GM21528 (cell line): ENCODE data around the gene PDLIM1.

Experiments used
- ATAC-seq: cut with Tn5 transposase; IDR thresholded peaks from one replicate; pipeline ENCODE4 v1.9.1; 2021; ENCODE audit warnings: mild to moderate bottlenecking, moderate library complexity; ENCODE audit not compliant: unreplicated experiment, low FRiP score

Gene PDLIM1

GRCh38 chr10:95289921-95290421 lies 832 bp downstream of the PDLIM1 start:
- no peak for ATAC-seq

GRCh38 chr10:95289003-95289920 lies 1.5 kb downstream of the PDLIM1 start:
- no peak for ATAC-seq

- no peak for ATAC-seq
Observed at GRCh38 chr10:95288303-95288702, 2.5 kb downstream of the PDLIM1 start.

DNA sequence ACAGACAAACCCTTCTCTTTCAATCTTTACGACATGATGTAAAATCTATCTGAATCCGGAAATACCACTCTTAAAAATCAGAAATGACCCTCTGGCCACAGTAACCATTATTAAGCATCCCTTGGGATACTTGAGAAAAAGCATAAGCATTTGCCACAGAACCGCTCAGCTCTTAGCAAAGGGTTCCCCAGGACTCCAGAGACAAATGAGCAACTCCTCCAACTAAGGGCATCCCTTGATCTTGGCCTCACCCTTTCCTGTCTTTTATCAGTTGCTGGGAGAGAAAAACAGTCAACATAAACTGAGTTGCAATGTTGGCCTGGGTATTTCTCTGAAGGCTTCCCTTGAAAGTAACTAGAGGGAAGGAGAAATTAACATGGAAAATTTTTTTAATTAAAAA lies 3.5 kb downstream of the PDLIM1 start:
- no peak for ATAC-seq

- no peak for ATAC-seq
Observed at GRCh38 chr10:95286707-95287106, 4.1 kb downstream of the PDLIM1 start.

- no peak for ATAC-seq
Observed at GRCh38 chr10:95285556-95285955, 5.2 kb downstream of the PDLIM1 start.

- ATAC-seq, result no peak
Observed at GRCh38 chr10:95284807-95285206, 6.0 kb downstream of the PDLIM1 start.

- no peak for ATAC-seq
Observed at GRCh38 chr10:95282107-95282506, 8.7 kb downstream of the PDLIM1 start.

GRCh38 chr10:95281206-95281605 lies 9.6 kb downstream of the PDLIM1 start:
- no peak for ATAC-seq

- no peak for ATAC-seq
Observed at GRCh38 chr10:95280637-95281036, 10.2 kb downstream of the PDLIM1 start.

- no peak for ATAC-seq
Observed at GRCh38 chr10:95279042-95279820, 11.6 kb downstream of the PDLIM1 start.

DNA sequence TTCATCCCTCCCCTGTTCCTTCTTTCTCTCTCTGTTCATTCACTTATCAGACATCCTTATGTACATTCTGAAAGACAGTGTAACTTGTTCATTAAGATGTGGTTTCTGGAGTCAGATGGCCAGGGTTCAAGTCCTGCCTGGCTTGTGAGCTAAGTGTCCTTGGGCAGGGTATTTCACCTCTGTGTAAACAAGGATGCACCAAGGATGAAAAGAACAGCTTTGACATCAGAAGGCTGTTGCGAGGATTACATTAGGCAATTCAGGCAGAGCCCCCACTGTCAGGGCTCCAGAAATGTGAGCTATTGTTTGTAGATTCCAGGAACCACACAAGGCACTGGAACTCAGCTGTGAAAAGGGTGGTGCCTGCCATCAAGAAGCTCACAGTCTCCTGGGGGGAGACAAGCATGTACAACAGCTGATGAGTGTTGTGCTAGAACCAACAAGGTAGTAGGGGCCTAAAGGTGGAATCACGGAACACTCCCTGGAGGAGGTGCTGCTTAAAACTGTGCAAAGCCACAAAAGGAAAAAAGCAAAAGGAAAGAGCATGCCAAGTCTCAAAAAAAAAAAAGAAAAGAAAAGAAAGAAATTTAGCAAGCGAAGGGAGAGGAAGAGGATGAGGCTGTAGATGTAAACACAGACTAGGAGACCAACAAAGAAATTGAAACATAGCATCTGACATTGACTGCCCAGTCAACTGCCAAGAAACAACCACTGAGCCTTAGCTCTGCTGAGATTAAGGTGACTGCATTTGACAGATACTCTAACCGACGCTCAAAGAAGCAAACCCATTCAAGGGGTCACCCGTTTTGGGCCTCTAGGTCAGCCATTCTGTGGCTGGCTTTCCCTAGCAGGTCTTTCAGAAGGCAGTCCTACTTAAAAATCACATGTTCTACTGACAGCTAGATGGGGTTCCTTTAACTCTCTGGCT lies 12.5 kb downstream of the PDLIM1 start:
- ATAC-seq, result no peak

DNA sequence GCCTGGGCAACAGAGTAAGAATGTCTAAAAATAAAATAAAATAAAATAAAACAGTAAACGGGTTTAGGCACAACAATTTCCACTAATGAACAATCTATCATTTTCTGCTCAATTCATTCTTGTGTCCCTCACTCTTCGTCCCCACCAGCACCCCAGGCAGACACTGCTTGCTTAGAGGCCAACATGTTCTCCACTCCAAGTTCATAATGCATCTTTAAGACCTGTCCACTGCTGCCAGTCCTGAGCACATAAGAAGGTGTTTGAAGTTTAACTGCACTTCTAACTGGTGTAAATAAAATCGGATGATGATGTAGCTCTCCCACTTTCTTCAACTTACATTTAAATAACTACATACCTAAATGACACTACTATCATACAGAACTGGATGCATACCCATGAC lies 13.2 kb downstream of the PDLIM1 start:
- ATAC-seq, result no peak

DNA sequence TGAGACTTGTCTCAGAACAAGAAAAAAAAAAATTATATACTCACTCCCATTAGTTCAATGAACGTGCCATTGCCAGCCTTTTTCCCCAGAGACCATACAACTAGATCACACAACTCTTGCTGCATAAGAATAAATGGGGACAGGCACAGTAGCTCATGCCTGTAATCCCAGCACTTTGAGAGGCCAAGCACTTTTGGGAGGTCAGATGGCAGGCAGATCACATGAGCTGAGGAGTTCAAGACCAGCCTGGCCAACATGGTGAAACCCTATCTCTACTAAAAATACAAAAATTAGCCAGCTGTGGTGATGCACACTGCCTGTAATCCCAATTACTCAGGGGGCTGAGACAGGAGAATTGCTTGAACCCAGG lies 13.6 kb downstream of the PDLIM1 start:
- no peak for ATAC-seq

DNA sequence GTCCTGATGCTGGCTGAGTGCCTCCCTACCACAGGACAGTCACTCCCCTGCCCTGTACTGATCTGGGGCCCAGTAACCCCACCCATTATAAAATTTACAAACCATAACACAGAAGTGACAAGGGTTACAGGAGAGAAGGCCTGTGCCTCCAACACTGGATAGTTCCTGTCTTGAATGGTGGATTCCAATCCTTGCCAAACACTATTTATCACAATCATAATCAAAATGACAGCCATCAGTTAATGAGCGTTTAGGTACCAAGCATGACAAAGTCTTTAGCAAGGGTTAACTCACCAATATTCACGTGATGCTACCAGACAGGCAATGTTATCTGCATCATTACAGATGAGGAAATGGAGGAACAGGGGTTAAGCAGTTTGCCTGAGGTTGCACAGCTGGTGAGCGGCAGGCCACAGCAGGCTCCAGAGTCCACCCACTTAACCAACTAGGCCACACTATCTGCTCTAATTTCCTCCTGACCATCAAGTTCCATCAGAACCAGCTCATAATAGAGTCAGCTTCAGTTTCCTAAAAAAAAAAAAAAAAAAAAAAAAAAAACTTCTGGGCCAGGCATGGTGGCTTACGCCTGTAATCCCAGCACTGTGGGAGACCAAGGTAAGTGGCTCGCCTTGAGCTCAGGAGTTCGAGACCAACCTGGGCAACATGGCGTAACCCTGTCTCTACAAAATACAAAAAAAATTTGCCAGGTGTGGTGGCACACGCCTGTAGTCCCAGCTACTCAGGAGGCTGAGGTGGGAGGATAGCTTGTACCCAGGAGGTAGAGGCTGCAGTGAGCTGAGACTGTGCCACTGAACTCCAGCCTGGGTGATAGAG lies 14.2 kb downstream of the PDLIM1 start:
- no peak for ATAC-seq

- ATAC-seq, result no peak
Observed at GRCh38 chr10:95275726-95276366, 15.0 kb downstream of the PDLIM1 start.

GRCh38 chr10:95273393-95274312 lies 17.1 kb downstream of the PDLIM1 start:
- no peak for ATAC-seq

DNA sequence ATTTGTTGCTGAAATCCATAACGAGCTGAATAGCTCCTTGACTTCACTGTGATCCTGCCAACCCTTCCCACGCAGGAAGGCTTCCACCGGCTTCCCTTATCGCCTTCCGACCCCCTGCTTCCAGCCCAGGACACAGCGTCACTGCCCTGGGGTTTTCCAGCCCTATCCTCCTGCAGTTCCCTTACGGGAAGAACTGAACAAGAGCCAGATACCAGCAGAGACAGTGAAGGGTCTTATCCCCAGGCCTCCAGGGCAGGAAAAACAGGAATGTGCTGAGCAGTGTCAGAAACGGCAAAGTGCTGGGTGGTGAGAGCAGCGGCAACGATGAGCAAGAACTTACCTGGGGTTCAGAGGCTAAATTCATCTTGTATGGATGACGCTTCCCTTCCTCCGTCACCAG lies 22.4 kb downstream of the PDLIM1 start:
- no peak for ATAC-seq
